ENCODE results near the gene KHDC4. TPM values are rescaled to one million over a fixed set of nuclear protein-coding genes. Genes with fewer than 3 reads are reported as not detected.

KHDC4 gene
- total and polyA plus RNA-seq, 10 of the 15 experiments (the other 5 are each of a cell fraction or from before 2014, with no cell fraction given) = 11.7 to 109 (median 41.9) TPM

DNA sequence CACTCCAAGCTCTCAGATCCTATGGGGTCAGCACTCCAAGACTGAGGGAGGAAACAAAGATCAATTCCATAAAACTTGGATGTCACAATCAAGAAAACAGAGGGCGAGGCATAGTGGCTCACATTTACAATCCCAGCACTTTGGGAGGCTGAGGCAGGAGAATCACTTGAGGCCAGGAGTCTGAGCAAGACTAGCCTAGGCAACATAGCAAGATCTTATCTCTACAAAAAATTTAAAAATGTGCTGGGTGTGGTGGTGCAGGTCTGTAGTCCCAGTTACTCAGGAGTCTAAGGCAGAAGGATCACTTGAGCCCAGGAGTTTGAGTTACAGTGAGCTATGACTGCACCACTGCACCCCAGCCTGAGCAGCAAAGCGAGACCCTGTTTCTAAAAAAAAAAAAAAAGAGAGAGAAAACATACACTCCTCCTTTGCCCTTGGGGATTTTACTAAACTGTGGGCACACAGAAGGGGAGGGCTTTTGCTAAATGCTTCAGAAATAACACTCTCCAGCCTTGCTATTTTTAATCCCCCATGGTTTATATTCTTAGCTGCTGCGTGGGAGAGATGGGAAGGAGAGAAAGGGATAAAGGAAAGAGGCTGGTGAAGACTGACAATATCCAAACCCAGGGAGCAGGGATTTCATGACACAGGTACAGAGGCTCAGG is 26.0 kb upstream of the KHDC4 start:
- 2% methylated on average over 3 of the region's 3 CpGs for WGBS (ENCODE audit: insufficient coverage, insufficient replicate concordance, low lambda C conversion rate, missing lambda C conversion rate)
- H3K27ac ChIP-seq (ENCODE audit: control insufficient read depth, insufficient read depth) = peak overlapping the region; percentile 68
- H3K4me1 ChIP-seq (ENCODE audit: control insufficient read depth, insufficient read depth, low read length) = peaks cover 39% of the 10 kb centered on the region
- SMC1A ChIA-PET (ENCODE audit: uncharacterized antibody, unreplicated experiment) = interaction anchor here (0.6 to 9.7 kb wide), 10 partner anchors 12 to 216 kb away, joined by 3 to 152 read pairs (median 3); partner anchors contain the start of genes ARHGEF2 and KHDC4
- peak overlapping the region; percentile 37; the same call in 1 of the 2 replicates for H3K9ac ChIP-seq (ENCODE audit: control insufficient read depth, insufficient read depth, low read length)
- no peak overlapping the region for H2AFZ ChIP-seq (ENCODE audit: control insufficient read depth, low read depth, low read length)
- no peaks in the 10 kb centered on the region for H3K9me3 ChIP-seq (replicated peaks; ENCODE audit: control insufficient read depth, insufficient read depth, low read length)
- TF ChIP-seq MEF2B (IDR thresholded peaks at IDR 0.05; ENCODE audit: partially characterized antibody, poor library complexity, severe bottlenecking) (peak; percentile 31), ZNF622 (IDR thresholded peaks at IDR 0.05) (no peak), ZNF384 (IDR thresholded peaks at IDR 0.05; ENCODE audit: borderline replicate concordance, low read depth, low read length) (peak; percentile 63; the same call in 1 of the 2 replicates)
- TF ChIP-seq, protein P1, sequence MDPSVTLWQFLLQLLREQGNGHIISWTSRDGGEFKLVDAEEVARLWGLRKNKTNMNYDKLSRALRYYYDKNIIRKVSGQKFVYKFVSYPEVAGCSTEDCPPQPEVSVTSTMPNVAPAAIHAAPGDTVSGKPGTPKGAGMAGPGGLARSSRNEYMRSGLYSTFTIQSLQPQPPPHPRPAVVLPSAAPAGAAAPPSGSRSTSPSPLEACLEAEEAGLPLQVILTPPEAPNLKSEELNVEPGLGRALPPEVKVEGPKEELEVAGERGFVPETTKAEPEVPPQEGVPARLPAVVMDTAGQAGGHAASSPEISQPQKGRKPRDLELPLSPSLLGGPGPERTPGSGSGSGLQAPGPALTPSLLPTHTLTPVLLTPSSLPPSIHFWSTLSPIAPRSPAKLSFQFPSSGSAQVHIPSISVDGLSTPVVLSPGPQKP (IDR thresholded peaks at IDR 0.05; ENCODE audit: low read depth, low read length) = no peak
- RAD21 ChIA-PET (ENCODE audit: unreplicated experiment) = interaction anchor here (0.7 to 7.5 kb wide), 11 partner anchors 10 to 106 kb away, joined by 3 to 72 read pairs (median 6); partner anchors contain the start of gene ARHGEF2
- peak; percentile 74 for ATAC-seq
- H4K20me1 ChIP-seq (ENCODE audit: control insufficient read depth, insufficient read depth) = no peaks in the 10 kb centered on the region
- peaks cover 38 to 54% of the 10 kb centered on the region in 2 experiments for H3K36me3 ChIP-seq (ENCODE audit: control insufficient read depth in 2 of 2, insufficient read depth in 2 of 2, low read length in 1 of 2)
- no TSS peak for BruUV-seq (replicated peaks)
- in situ Hi-C loops (cut with MboI) = no loop called here
- intact Hi-C loops (cut with micrococcal nuclease; ENCODE audit: unreplicated experiment) = no loop called here
- no peak for DNase-seq (ENCODE audit: low read depth, low spot score)
- peak overlapping the region; percentile 44; the same call in 1 of the 2 replicates for H3K4me3 ChIP-seq
- no peaks in the 10 kb centered on the region for H3K27me3 ChIP-seq (replicated peaks in 1 of 2; ENCODE audit: control insufficient read depth in 2 of 2, insufficient read depth in 2 of 2, low read length in 1 of 2)
- FAIRE-seq = no peak
- H3K79me2 ChIP-seq (ENCODE audit: control insufficient read depth, insufficient read depth, low read length) = peaks cover 1% of the 10 kb centered on the region
- peak overlapping the region; percentile 83 for H3K4me2 ChIP-seq (ENCODE audit: control insufficient read depth, insufficient read depth)
- CTCF ChIA-PET = interaction anchor here (0.6 to 3.9 kb wide), 14 partner anchors 8 to 787 kb away, joined by 3 to 39 read pairs (median 4); partner anchors contain the start of gene KRTCAP2
- POLR2A ChIA-PET = interaction anchor here (0.5 to 8.4 kb wide), 8 partner anchors 11 to 421 kb away, joined by 3 to 180 read pairs (median 5); partner anchors contain the start of gene ARHGEF2
